Activated naive CD8-positive, alpha-beta T cell treated with anti-CD3 and anti-CD28 coated beads, Interleukin-2, amount 50 U/mL, for 16 hours (primary cell): ENCODE results near the gene CATSPER1.
"Not testable (repeated sequence)": the region's sequence is repeated elsewhere in the genome, so short reads cannot be mapped to it uniquely, and the experiment has no call there.

Source experiments
- DNase-seq: peaks from one replicate; pipeline ENCODE4 v3.0.0-alpha.2; 2020; ENCODE audit warnings: low read depth, low spot score

The CATSPER1 gene

GRCh38 chr11:66051766-66052663, 25.7 kb upstream of the CATSPER1 start, which contains the start of gene SF3B2:
SF3B2 (plus strand) TSS chr11:66052364; CDS start chr11:66052385, 21 bp downstream.
- DNase-seq = peak; percentile 88

GRCh38 chr11:66051371-66051765, 25.1 kb upstream of the CATSPER1 start:
- DNase-seq = no peak

GRCh38 chr11:66050581-66051231, 24.4 kb upstream of the CATSPER1 start:
- no peak for DNase-seq

GRCh38 chr11:66048547-66049323, 22.5 kb upstream of the CATSPER1 start, which contains the start of gene GAL3ST3:
GAL3ST3 (minus strand) TSS chr11:66049161; CDS start chr11:66045415, 3,746 bp downstream.
- no peak for DNase-seq

GRCh38 chr11:66047541-66048365, 21.5 kb upstream of the CATSPER1 start:
- no peak for DNase-seq

GRCh38 chr11:66046901-66047300, 20.6 kb upstream of the CATSPER1 start:
- no peak for DNase-seq

GRCh38 chr11:66045177-66045639, 18.9 kb upstream of the CATSPER1 start:
- peak; percentile 71 for DNase-seq

GRCh38 chr11:66044757-66045156, 18.5 kb upstream of the CATSPER1 start:
- DNase-seq = no peak

GRCh38 chr11:66042996-66043906, 17.0 kb upstream of the CATSPER1 start:
- no peak for DNase-seq

GRCh38 chr11:66042227-66042995, 16.1 kb upstream of the CATSPER1 start:
- DNase-seq = no peak

GRCh38 chr11:66039765-66040164, 13.5 kb upstream of the CATSPER1 start:
- DNase-seq = no peak

GRCh38 chr11:66037327-66037726, 11.0 kb upstream of the CATSPER1 start:
- DNase-seq = no peak

GRCh38 chr11:66036334-66036710, 10.0 kb upstream of the CATSPER1 start:
- no peak for DNase-seq

- no peak for DNase-seq
Measured at GRCh38 chr11:66035653-66036333, 9.5 kb upstream of the CATSPER1 start.

- no peak for DNase-seq
Measured at GRCh38 chr11:66032957-66033735, 6.9 kb upstream of the CATSPER1 start.

GRCh38 chr11:66023186-66023440, 3.2 kb downstream of the CATSPER1 start:
- not testable (repeated sequence) for DNase-seq

GRCh38 chr11:66022401-66023185, 3.7 kb downstream of the CATSPER1 start:
- DNase-seq = peak; percentile 63
